Caco-2 (cell line): Measurements from ENCODE around the gene KRTAP1-5. TPM values are rescaled to one million over a fixed set of nuclear protein-coding genes. Genes with fewer than 3 reads are reported as not detected.

Source experiments
- BruUV-seq: library from RNA; stranded (reverse); fragments of 400-500 nt; replicated peaks from 2 replicates; lab custom pipeline; 2021; lab: Mats Ljungman, UMichigan
- CTCF ChIA-PET: fragments of 300-600 bp; sonication (Branson Sonifier 250); formaldehyde crosslinking; loops from one replicate; lab custom pipeline; 2022; ENCODE audit warnings: antibody characterized with exemption; lab: Charles Lee
- POLR2A ChIA-PET: fragments of 300-600 bp; sonication (Branson Sonifier 250); formaldehyde crosslinking; loops from one replicate; lab custom pipeline; 2022; ENCODE audit warnings: antibody characterized with exemption; lab: Charles Lee
- DNase-seq, 2 experiments: peaks; one replicate each; pipeline versions ENCODE4 v3.0.0 to v3.0.0-alpha.2; 2020 to 2022
- H3K27me3 ChIP-seq: replicated peaks from 2 replicates; pipeline ENCODE4 v1.6.0; 2011; ENCODE audit warnings: low read length; ENCODE audit not compliant: control insufficient read depth, insufficient read depth
- H3K36me3 ChIP-seq: 2 replicates; pipeline ENCODE4 v1.5.1; 2011; ENCODE audit warnings: low read length; ENCODE audit not compliant: control insufficient read depth, insufficient read depth
- H3K4me1 ChIP-seq: fragments of 250-450 bp; sonication (Bioruptor Pico); 2 replicates; pipeline ENCODE4 v1.5.1; 2020; ENCODE audit warnings: mild to moderate bottlenecking
- H3K4me3 ChIP-seq: 2 replicates; pipeline ENCODE4 v1.5.1; 2011; ENCODE audit warnings: low read depth, mild to moderate bottlenecking, control low read depth, low read length
- H3K9me3 ChIP-seq: fragments of 250-450 bp; sonication (Bioruptor Pico); 2 replicates; pipeline ENCODE4 v1.5.1; 2020; ENCODE audit warnings: mild to moderate bottlenecking, moderate library complexity
- H3K27ac Mint-ChIP-seq: one replicate; pipeline ENCODE4 v1.8.0; 2022; ENCODE audit warnings: mixed read lengths; ENCODE audit not compliant: unreplicated experiment
- H3K27me3 Mint-ChIP-seq: one replicate; pipeline ENCODE4 v1.8.0; 2022; ENCODE audit warnings: mixed read lengths; ENCODE audit not compliant: insufficient read depth, unreplicated experiment
- H3K36me3 Mint-ChIP-seq: one replicate; pipeline ENCODE4 v1.8.0; 2022; ENCODE audit warnings: mild to moderate bottlenecking, mixed read lengths; ENCODE audit not compliant: insufficient read depth, unreplicated experiment
- H3K4me1 Mint-ChIP-seq: one replicate; pipeline ENCODE4 v1.8.0; 2022; ENCODE audit warnings: low read depth, mixed read lengths; ENCODE audit not compliant: unreplicated experiment
- H3K4me3 Mint-ChIP-seq: one replicate; pipeline ENCODE4 v1.8.0; 2022; ENCODE audit warnings: mild to moderate bottlenecking, moderate library complexity, mixed read lengths; ENCODE audit not compliant: unreplicated experiment
- H3K9me3 Mint-ChIP-seq: one replicate; pipeline ENCODE4 v1.8.0; 2022; ENCODE audit warnings: mixed read lengths; ENCODE audit not compliant: unreplicated experiment
- intact Hi-C: fragments of 100-400 bp; cut with micrococcal nuclease; formaldehyde crosslinking; loops from one replicate; pipeline ENCODE4 v1.10.0; 2022; ENCODE audit not compliant: unreplicated experiment
- total RNA-seq: library from RNA; stranded (reverse); gene quantifications from 2 replicates; pipeline ENCODE4 v1.2.3, GENCODE V29; 2022
- TF ChIP-seq, protein P1 (sequence below), 2 experiments: fragments of 200-600 bp in 1 of 2; IDR thresholded peaks; 1 replicate in 1 of 2; 2 replicates in 1 of 2; pipeline versions ENCODE4 v1.5.1 to v1.8.0; 2011 to 2022; ENCODE audit warnings: antibody characterized with exemption in 1 of 2, control low read depth in 1 of 2, inconsistent platforms in 1 of 2, low read depth in 1 of 2, low read length in 1 of 2, mild to moderate bottlenecking in 1 of 2, moderate library complexity in 1 of 2; ENCODE audit not compliant: insufficient read depth in 1 of 2, severe bottlenecking in 1 of 2, unreplicated experiment in 1 of 2

KRTAP1-5 gene
- total RNA-seq, 1 experiment from 2014 or later = not detected

- no peaks in the 10 kb centered on the region for H3K27me3 Mint-ChIP-seq
- Histone ChIP-seq H3K4me1 (no peaks in the 10 kb centered on the region), H3K4me3 (no peak overlapping the region), H3K27me3 (no peaks in the 10 kb centered on the region), H3K36me3 (no peaks in the 10 kb centered on the region), H3K9me3 (no peaks in the 10 kb centered on the region)
- intact Hi-C loops = no loop called here
- H3K9me3 Mint-ChIP-seq = peaks cover 9% of the 10 kb centered on the region
- H3K36me3 Mint-ChIP-seq = no peaks in the 10 kb centered on the region
- peaks cover under 1% of the 10 kb centered on the region for H3K4me1 Mint-ChIP-seq
- no TSS peak for BruUV-seq
- CTCF ChIA-PET = no interaction called here
- H3K27ac Mint-ChIP-seq = no peak overlapping the region
- TF ChIP-seq, protein P1, sequence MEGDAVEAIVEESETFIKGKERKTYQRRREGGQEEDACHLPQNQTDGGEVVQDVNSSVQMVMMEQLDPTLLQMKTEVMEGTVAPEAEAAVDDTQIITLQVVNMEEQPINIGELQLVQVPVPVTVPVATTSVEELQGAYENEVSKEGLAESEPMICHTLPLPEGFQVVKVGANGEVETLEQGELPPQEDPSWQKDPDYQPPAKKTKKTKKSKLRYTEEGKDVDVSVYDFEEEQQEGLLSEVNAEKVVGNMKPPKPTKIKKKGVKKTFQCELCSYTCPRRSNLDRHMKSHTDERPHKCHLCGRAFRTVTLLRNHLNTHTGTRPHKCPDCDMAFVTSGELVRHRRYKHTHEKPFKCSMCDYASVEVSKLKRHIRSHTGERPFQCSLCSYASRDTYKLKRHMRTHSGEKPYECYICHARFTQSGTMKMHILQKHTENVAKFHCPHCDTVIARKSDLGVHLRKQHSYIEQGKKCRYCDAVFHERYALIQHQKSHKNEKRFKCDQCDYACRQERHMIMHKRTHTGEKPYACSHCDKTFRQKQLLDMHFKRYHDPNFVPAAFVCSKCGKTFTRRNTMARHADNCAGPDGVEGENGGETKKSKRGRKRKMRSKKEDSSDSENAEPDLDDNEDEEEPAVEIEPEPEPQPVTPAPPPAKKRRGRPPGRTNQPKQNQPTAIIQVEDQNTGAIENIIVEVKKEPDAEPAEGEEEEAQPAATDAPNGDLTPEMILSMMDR (IDR thresholded peaks at IDR 0.05; ENCODE audit: insufficient read depth in 1 of 2, low read depth in 1 of 2, low read length in 1 of 2, severe bottlenecking in 1 of 2, unreplicated experiment in 1 of 2) = no peak
- POLR2A ChIA-PET = no interaction called here
- no peak for DNase-seq
- no peak overlapping the region for H3K4me3 Mint-ChIP-seq
Measured at GRCh38 chr17:40986920-40987319, 40.1 kb downstream of the KRTAP1-5 start.

GRCh38 chr17:40984226-40984625, 42.8 kb downstream of the KRTAP1-5 start, which contains the start of gene KRT40:
TSS of gene KRT40 (minus strand) at chr17:40984326. CDS start at chr17:40984273, 53 bp downstream.
- no peaks in the 10 kb centered on the region for H3K36me3 Mint-ChIP-seq
- TF ChIP-seq, protein P1 (IDR thresholded peaks at IDR 0.05; ENCODE audit: insufficient read depth in 1 of 2, low read depth in 1 of 2, low read length in 1 of 2, severe bottlenecking in 1 of 2, unreplicated experiment in 1 of 2) = no peak
- intact Hi-C loops = no loop called here
- POLR2A ChIA-PET = no interaction called here
- H3K4me3 Mint-ChIP-seq = no peak within 1 kb of the TSS
- no peaks in the 10 kb centered on the region for H3K36me3 ChIP-seq
- H3K27me3 ChIP-seq = no peaks in the 10 kb centered on the region
- peaks cover 7% of the 10 kb centered on the region for H3K4me1 ChIP-seq
- H3K27me3 Mint-ChIP-seq = no peaks in the 10 kb centered on the region
- H3K27ac Mint-ChIP-seq = no peak within 1 kb of the TSS
- no peaks in the 10 kb centered on the region for H3K9me3 ChIP-seq
- CTCF ChIA-PET = interaction anchor here (0.5 kb wide), 1 partner anchor 667 kb away, joined by 5 read pairs; no protein-coding TSS in a partner anchor
- no peaks in the 10 kb centered on the region for H3K9me3 Mint-ChIP-seq
- DNase-seq = no peak
- BruUV-seq = no TSS peak
- no peak within 1 kb of the TSS for H3K4me3 ChIP-seq
- H3K4me1 Mint-ChIP-seq = peaks cover 6% of the 10 kb centered on the region

DNA sequence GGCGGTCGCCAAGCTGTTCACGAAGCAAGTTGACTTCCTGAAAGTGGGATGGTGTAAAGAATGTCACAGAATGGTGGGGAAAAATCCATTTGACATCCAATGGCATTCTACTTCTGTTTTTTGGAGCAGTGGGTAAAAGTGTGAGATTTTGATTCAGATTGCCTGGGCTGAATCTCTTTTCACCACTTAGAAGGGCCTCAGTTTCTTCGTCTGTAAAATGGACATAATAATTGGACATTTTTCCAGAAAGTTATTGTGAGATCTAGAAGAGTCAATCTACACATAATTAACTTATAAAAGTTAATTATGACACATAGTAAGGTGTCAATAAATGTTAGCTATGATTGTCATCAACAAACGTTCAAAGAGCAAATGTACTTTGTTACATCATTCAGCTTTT, 45.9 kb downstream of the KRTAP1-5 start:
- no peaks in the 10 kb centered on the region for H3K9me3 ChIP-seq
- no peaks in the 10 kb centered on the region for H3K36me3 ChIP-seq
- no peak overlapping the region for H3K4me3 Mint-ChIP-seq
- BruUV-seq = no TSS peak
- no peaks in the 10 kb centered on the region for H3K9me3 Mint-ChIP-seq
- no peaks in the 10 kb centered on the region for H3K27me3 ChIP-seq
- ChIA-PET POLR2A (no interaction called here), CTCF (no interaction called here)
- peaks cover 6% of the 10 kb centered on the region for H3K4me1 Mint-ChIP-seq
- DNase-seq = no peak
- H3K27me3 Mint-ChIP-seq = no peaks in the 10 kb centered on the region
- H3K36me3 Mint-ChIP-seq = no peaks in the 10 kb centered on the region
- intact Hi-C loops = no loop called here
- H3K4me3 ChIP-seq = no peak overlapping the region
- peaks cover 7% of the 10 kb centered on the region for H3K4me1 ChIP-seq
- no peak overlapping the region for H3K27ac Mint-ChIP-seq
- TF ChIP-seq, protein P1 (IDR thresholded peaks at IDR 0.05; ENCODE audit: insufficient read depth in 1 of 2, low read depth in 1 of 2, low read length in 1 of 2, severe bottlenecking in 1 of 2, unreplicated experiment in 1 of 2) = no peak
